ENCODE data around the gene RPF1.
"Not testable (repeated sequence)": the region's sequence is repeated elsewhere in the genome, so short reads cannot be mapped to it uniquely, and the experiment has no call there.

The RPF1 gene

GRCh38 chr1:84434801-84435549, 44.1 kb upstream of the RPF1 start:
- H3K9me3 ChIP-seq (ENCODE audit: control insufficient read depth, low read length), result no peaks in the 10 kb centered on the region
- H3K4me1 ChIP-seq, result no peaks in the 10 kb centered on the region
- TF ChIP-seq CTCF (IDR thresholded peaks at IDR 0.05), result no peak
- no peaks in the 10 kb centered on the region for H3K27me3 ChIP-seq (ENCODE audit: control insufficient read depth, insufficient read depth, low read length)
- no peaks in the 10 kb centered on the region for H3K36me3 ChIP-seq (ENCODE audit: control insufficient read depth, insufficient read depth, low read length)
- no peak overlapping the region for H2AFZ ChIP-seq
- no peak overlapping the region for H3K4me3 ChIP-seq (ENCODE audit: low read depth, low read length)
- no peak overlapping the region for H3K4me2 ChIP-seq (ENCODE audit: low read length)
- H3K79me2 ChIP-seq, result no peaks in the 10 kb centered on the region
- H3K27ac ChIP-seq, result no peak overlapping the region
- H3K9ac ChIP-seq, result no peak overlapping the region

GRCh38 chr1:84436876-84437655, 42.0 kb upstream of the RPF1 start:
- no peaks in the 10 kb centered on the region for H3K79me2 ChIP-seq
- H3K4me3 ChIP-seq (ENCODE audit: low read depth, low read length), result no peak overlapping the region
- no peak overlapping the region for H3K27ac ChIP-seq
- H3K9ac ChIP-seq, result no peak overlapping the region
- no peak for TF ChIP-seq CTCF (IDR thresholded peaks at IDR 0.05)
- no peaks in the 10 kb centered on the region for H3K9me3 ChIP-seq (ENCODE audit: control insufficient read depth, low read length)
- no peaks in the 10 kb centered on the region for H3K4me1 ChIP-seq
- no peak overlapping the region for H2AFZ ChIP-seq
- no peaks in the 10 kb centered on the region for H3K36me3 ChIP-seq (ENCODE audit: control insufficient read depth, insufficient read depth, low read length)
- no peaks in the 10 kb centered on the region for H3K27me3 ChIP-seq (ENCODE audit: control insufficient read depth, insufficient read depth, low read length)
- no peak overlapping the region for H3K4me2 ChIP-seq (ENCODE audit: low read length)

GRCh38 chr1:84442256-84442655, 36.8 kb upstream of the RPF1 start:
- H3K79me2 ChIP-seq, result no peaks in the 10 kb centered on the region
- no peaks in the 10 kb centered on the region for H3K36me3 ChIP-seq (ENCODE audit: control insufficient read depth, insufficient read depth, low read length)
- no peak overlapping the region for H3K4me3 ChIP-seq (ENCODE audit: low read depth, low read length)
- H3K27ac ChIP-seq, result no peak overlapping the region
- peak; percentile 13 for TF ChIP-seq CTCF (IDR thresholded peaks at IDR 0.05)
- H3K27me3 ChIP-seq (ENCODE audit: control insufficient read depth, insufficient read depth, low read length), result no peaks in the 10 kb centered on the region
- no peaks in the 10 kb centered on the region for H3K4me1 ChIP-seq
- no peak overlapping the region for H3K9ac ChIP-seq
- no peak overlapping the region for H3K4me2 ChIP-seq (ENCODE audit: low read length)
- no peak overlapping the region for H2AFZ ChIP-seq
- no peaks in the 10 kb centered on the region for H3K9me3 ChIP-seq (ENCODE audit: control insufficient read depth, low read length)

GRCh38 chr1:84442747-84443646, 36.1 kb upstream of the RPF1 start:
- H3K27ac ChIP-seq; H3K9ac ChIP-seq; H3K4me2 ChIP-seq (ENCODE audit: low read length); H3K4me1 ChIP-seq; H3K4me3 ChIP-seq (ENCODE audit: low read depth, low read length); H3K9me3 ChIP-seq (ENCODE audit: control insufficient read depth, low read length); H3K27me3 ChIP-seq (ENCODE audit: control insufficient read depth, insufficient read depth, low read length); H3K36me3 ChIP-seq (ENCODE audit: control insufficient read depth, insufficient read depth, low read length); H2AFZ ChIP-seq; H3K79me2 ChIP-seq: not testable (repeated sequence)

- not testable (repeated sequence) for H3K27ac ChIP-seq; H2AFZ ChIP-seq; H3K9ac ChIP-seq; H3K27me3 ChIP-seq (ENCODE audit: control insufficient read depth, insufficient read depth, low read length); H3K4me2 ChIP-seq (ENCODE audit: low read length); H3K4me1 ChIP-seq; H3K4me3 ChIP-seq (ENCODE audit: low read depth, low read length); H3K9me3 ChIP-seq (ENCODE audit: control insufficient read depth, low read length); H3K36me3 ChIP-seq (ENCODE audit: control insufficient read depth, insufficient read depth, low read length); H3K79me2 ChIP-seq
Observed at GRCh38 chr1:84448704-84449103, 30.4 kb upstream of the RPF1 start.

Data from parathyroid adenoma (tissue), 2 donors.